Measurements from ENCODE around the gene SYNGAP1.
A peak's percentile ranks its signal among the peaks of the same experiment; 100 is the strongest.

SYNGAP1 gene

DNA sequence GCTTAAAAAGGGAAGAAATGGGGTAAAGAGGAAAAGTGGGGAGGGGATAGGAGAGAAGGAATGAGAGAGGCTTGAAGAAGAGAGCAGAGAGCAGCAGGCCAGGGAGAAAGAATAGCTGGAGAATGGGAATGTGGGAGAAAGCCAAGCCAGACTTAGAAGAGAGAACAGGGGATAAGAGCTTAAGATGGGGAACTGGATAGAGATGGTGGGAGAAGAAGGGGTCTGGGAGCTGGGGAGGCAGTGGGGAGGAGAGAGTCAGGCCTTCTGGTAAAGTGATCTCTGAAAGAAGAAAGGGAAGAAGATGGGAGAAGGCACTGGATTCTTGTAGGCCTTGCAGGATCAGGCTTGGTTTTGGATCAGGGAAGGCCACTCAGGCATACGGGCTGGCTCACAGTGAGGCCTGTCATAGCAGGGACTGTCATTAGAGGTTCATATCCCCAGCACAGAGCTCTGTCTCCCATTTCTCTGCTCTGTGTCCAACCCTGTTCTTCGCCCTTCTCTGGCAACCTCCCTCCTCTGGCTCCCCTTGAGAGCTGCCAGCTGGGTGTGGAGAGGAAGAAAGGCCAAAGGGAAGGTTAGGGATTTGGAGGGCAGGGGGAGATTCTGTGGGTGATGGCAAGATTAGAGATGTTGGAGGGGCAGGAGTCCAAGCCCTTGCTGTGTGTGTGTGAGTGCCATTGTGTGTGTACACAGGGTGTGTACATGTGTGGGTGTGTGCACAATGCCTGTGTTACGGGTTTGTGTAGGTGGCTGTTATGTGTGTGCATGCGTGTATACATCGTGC is 9.3 kb downstream of the SYNGAP1 start:
- no peaks in the 10 kb centered on the region for H3K9me3 ChIP-seq (ENCODE audit: control insufficient read depth in 5 of 5, low read length in 5 of 5)
- peak overlapping the region in 1 of 5 donors; percentile 59 for H3K9ac ChIP-seq (ENCODE audit: low read length in 5 of 5)
- H3K4me1 ChIP-seq (ENCODE audit: control insufficient read depth in 5 of 5, insufficient read depth in 5 of 5, low read length in 5 of 5), result peaks cover 11 to 66% (median 47%) of the 10 kb centered on the region in 5 donors
- H3K36me3 ChIP-seq (ENCODE audit: control insufficient read depth in 5 of 5, insufficient read depth in 5 of 5, low read length in 5 of 5), result peaks cover 0 to 5% (median 2%) of the 10 kb centered on the region in 5 donors
- H3K4me3 ChIP-seq (ENCODE audit: low read depth in 1 of 5, low read length in 5 of 5), result no peak overlapping the region
- peaks cover 0 to 4% (median 0%) of the 10 kb centered on the region in 5 donors for H3K27me3 ChIP-seq (ENCODE audit: control insufficient read depth in 5 of 5, insufficient read depth in 4 of 5, low read length in 5 of 5)
- H3K27ac ChIP-seq (ENCODE audit: low read depth, low read length), result peak overlapping the region; percentile 30

- H3K27ac ChIP-seq (ENCODE audit: low read depth, low read length), result no peak overlapping the region
- H3K36me3 ChIP-seq (ENCODE audit: control insufficient read depth in 5 of 5, insufficient read depth in 5 of 5, low read length in 5 of 5), result peaks cover 0 to 5% (median 2%) of the 10 kb centered on the region in 5 donors
- H3K9me3 ChIP-seq (ENCODE audit: control insufficient read depth in 5 of 5, low read length in 5 of 5), result no peaks in the 10 kb centered on the region
- H3K9ac ChIP-seq (ENCODE audit: low read length in 5 of 5), result no peak overlapping the region
- peaks cover 11 to 63% (median 42%) of the 10 kb centered on the region in 5 donors for H3K4me1 ChIP-seq (ENCODE audit: control insufficient read depth in 5 of 5, insufficient read depth in 5 of 5, low read length in 5 of 5)
- no peak overlapping the region for H3K4me3 ChIP-seq (ENCODE audit: low read depth in 1 of 5, low read length in 5 of 5)
- peaks cover 0 to 4% (median 0%) of the 10 kb centered on the region in 5 donors for H3K27me3 ChIP-seq (ENCODE audit: control insufficient read depth in 5 of 5, insufficient read depth in 4 of 5, low read length in 5 of 5)
These were observed 9.8 kb downstream of the SYNGAP1 start for GRCh38 chr6:33429750-33430052.

GRCh38 chr6:33430334-33430733 is 10.5 kb downstream of the SYNGAP1 start:
- Histone ChIP-seq H3K9ac (ENCODE audit: low read length in 5 of 5) (no peak overlapping the region), H3K4me1 (ENCODE audit: control insufficient read depth in 5 of 5, insufficient read depth in 5 of 5, low read length in 5 of 5) (peaks cover 9 to 56% (median 36%) of the 10 kb centered on the region in 5 donors), H3K27ac (ENCODE audit: low read depth, low read length) (no peak overlapping the region), H3K36me3 (ENCODE audit: control insufficient read depth in 5 of 5, insufficient read depth in 5 of 5, low read length in 5 of 5) (peaks cover 0 to 9% (median 4%) of the 10 kb centered on the region in 5 donors), H3K27me3 (ENCODE audit: control insufficient read depth in 5 of 5, insufficient read depth in 4 of 5, low read length in 5 of 5) (peaks cover 0 to 4% (median 0%) of the 10 kb centered on the region in 5 donors), H3K9me3 (ENCODE audit: control insufficient read depth in 5 of 5, low read length in 5 of 5) (no peaks in the 10 kb centered on the region), H3K4me3 (ENCODE audit: low read depth in 1 of 5, low read length in 5 of 5) (no peak overlapping the region)

DNA sequence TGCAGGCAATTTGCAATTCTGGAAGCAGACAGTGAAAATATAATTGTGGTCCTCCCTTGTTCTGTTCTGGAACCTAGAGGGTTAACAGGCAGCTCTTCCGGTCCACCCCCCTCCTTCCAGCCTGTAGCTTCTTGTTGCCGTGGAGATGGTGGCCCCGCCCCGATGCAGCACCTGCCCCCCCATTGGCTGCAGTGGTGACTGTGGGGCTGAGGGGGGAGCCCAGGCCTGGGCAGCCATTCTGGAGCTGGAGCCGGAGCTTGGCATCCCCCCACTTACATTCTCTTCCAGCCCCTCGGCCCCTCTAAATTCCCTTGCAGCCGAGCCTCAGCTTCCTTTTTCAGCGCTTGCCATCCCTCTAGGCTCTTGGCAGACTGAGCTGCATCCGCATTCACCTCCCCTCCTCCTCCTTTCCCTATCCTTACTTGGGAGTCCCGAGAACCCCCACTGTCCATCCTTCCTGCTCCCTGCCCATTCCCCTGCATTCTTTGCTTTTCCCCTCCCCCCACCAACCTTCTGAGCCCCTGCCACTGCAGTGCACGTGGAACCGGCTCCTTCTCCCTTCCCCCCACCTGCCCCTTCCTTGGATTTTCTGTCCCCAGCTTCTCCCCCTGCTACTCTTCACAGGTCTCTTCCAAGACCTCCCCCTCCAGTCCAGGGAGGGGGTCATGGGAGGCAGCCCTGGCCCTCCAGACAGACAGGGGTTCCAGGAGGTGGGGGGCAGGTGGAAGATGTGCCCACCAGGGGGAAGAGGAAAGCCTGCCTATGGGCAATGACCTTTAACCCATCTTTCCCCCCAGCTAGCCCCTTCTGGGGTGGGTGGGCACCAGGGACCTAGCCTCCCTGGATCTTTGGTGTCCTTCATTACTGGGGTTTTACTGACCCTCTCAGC is 11.4 kb downstream of the SYNGAP1 start:
- Histone ChIP-seq H3K27me3 (ENCODE audit: control insufficient read depth in 5 of 5, insufficient read depth in 4 of 5, low read length in 5 of 5) (peaks cover 0 to 4% (median 0%) of the 10 kb centered on the region in 5 donors), H3K9me3 (ENCODE audit: control insufficient read depth in 5 of 5, low read length in 5 of 5) (no peaks in the 10 kb centered on the region), H3K4me1 (ENCODE audit: control insufficient read depth in 5 of 5, insufficient read depth in 5 of 5, low read length in 5 of 5) (peaks cover 9 to 52% (median 34%) of the 10 kb centered on the region in 5 donors), H3K9ac (ENCODE audit: low read length in 5 of 5) (no peak overlapping the region), H3K36me3 (ENCODE audit: control insufficient read depth in 5 of 5, insufficient read depth in 5 of 5, low read length in 5 of 5) (peaks cover 5 to 16% (median 12%) of the 10 kb centered on the region in 5 donors), H3K4me3 (ENCODE audit: low read depth in 1 of 5, low read length in 5 of 5) (peak overlapping the region in 2 of 5 donors; percentile 4 to 16), H3K27ac (ENCODE audit: low read depth, low read length) (no peak overlapping the region)

GRCh38 chr6:33431880-33432541 is 12.1 kb downstream of the SYNGAP1 start:
- H3K9ac ChIP-seq (ENCODE audit: low read length in 5 of 5), result no peak overlapping the region
- no peaks in the 10 kb centered on the region for H3K9me3 ChIP-seq (ENCODE audit: control insufficient read depth in 5 of 5, low read length in 5 of 5)
- H3K27me3 ChIP-seq (ENCODE audit: control insufficient read depth in 5 of 5, insufficient read depth in 4 of 5, low read length in 5 of 5), result peaks cover 0 to 4% (median 0%) of the 10 kb centered on the region in 5 donors
- H3K36me3 ChIP-seq (ENCODE audit: control insufficient read depth in 5 of 5, insufficient read depth in 5 of 5, low read length in 5 of 5), result peaks cover 5 to 21% (median 19%) of the 10 kb centered on the region in 5 donors
- H3K4me3 ChIP-seq (ENCODE audit: low read depth in 1 of 5, low read length in 5 of 5), result peak overlapping the region in 1 of 5 donors; percentile 4
- no peak overlapping the region for H3K27ac ChIP-seq (ENCODE audit: low read depth, low read length)
- H3K4me1 ChIP-seq (ENCODE audit: control insufficient read depth in 5 of 5, insufficient read depth in 5 of 5, low read length in 5 of 5), result peaks cover 8 to 46% (median 32%) of the 10 kb centered on the region in 5 donors

DNA sequence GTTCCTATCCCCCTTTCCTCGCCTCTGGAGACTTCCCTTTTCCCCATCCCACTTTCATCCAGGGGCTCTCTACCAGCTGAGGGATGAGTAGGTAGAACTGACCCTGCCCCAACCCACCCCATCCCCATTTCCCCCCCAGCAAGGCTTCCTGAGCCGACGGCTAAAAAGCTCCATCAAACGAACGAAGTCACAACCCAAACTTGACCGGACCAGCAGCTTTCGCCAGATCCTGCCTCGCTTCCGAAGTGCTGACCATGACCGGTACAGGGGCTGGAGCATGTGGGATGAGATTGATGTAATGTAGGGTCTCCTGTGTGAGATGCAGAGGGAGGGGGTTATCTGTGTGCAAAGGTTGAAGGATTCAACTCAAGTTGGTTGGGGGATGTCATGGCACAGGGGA is 12.7 kb downstream of the SYNGAP1 start:
- peaks cover 0 to 4% (median 0%) of the 10 kb centered on the region in 5 donors for H3K27me3 ChIP-seq (ENCODE audit: control insufficient read depth in 5 of 5, insufficient read depth in 4 of 5, low read length in 5 of 5)
- H3K4me1 ChIP-seq (ENCODE audit: control insufficient read depth in 5 of 5, insufficient read depth in 5 of 5, low read length in 5 of 5), result peaks cover 7 to 41% (median 27%) of the 10 kb centered on the region in 5 donors
- H3K4me3 ChIP-seq (ENCODE audit: low read depth in 1 of 5, low read length in 5 of 5), result no peak overlapping the region
- H3K9me3 ChIP-seq (ENCODE audit: control insufficient read depth in 5 of 5, low read length in 5 of 5), result no peaks in the 10 kb centered on the region
- no peak overlapping the region for H3K9ac ChIP-seq (ENCODE audit: low read length in 5 of 5)
- no peak overlapping the region for H3K27ac ChIP-seq (ENCODE audit: low read depth, low read length)
- H3K36me3 ChIP-seq (ENCODE audit: control insufficient read depth in 5 of 5, insufficient read depth in 5 of 5, low read length in 5 of 5), result peaks cover 5 to 26% (median 24%) of the 10 kb centered on the region in 5 donors

- Histone ChIP-seq H3K27me3 (ENCODE audit: control insufficient read depth in 5 of 5, insufficient read depth in 4 of 5, low read length in 5 of 5) (peaks cover 0 to 4% (median 0%) of the 10 kb centered on the region in 5 donors), H3K27ac (ENCODE audit: low read depth, low read length) (no peak overlapping the region), H3K4me1 (ENCODE audit: control insufficient read depth in 5 of 5, insufficient read depth in 5 of 5, low read length in 5 of 5) (peaks cover 6 to 39% (median 26%) of the 10 kb centered on the region in 5 donors), H3K4me3 (ENCODE audit: low read depth in 1 of 5, low read length in 5 of 5) (no peak overlapping the region), H3K9me3 (ENCODE audit: control insufficient read depth in 5 of 5, low read length in 5 of 5) (no peaks in the 10 kb centered on the region), H3K36me3 (ENCODE audit: control insufficient read depth in 5 of 5, insufficient read depth in 5 of 5, low read length in 5 of 5) (peaks cover 5 to 31% (median 29%) of the 10 kb centered on the region in 5 donors), H3K9ac (ENCODE audit: low read length in 5 of 5) (no peak overlapping the region)
These were observed 13.2 kb downstream of the SYNGAP1 start for GRCh38 chr6:33433001-33433543.

DNA sequence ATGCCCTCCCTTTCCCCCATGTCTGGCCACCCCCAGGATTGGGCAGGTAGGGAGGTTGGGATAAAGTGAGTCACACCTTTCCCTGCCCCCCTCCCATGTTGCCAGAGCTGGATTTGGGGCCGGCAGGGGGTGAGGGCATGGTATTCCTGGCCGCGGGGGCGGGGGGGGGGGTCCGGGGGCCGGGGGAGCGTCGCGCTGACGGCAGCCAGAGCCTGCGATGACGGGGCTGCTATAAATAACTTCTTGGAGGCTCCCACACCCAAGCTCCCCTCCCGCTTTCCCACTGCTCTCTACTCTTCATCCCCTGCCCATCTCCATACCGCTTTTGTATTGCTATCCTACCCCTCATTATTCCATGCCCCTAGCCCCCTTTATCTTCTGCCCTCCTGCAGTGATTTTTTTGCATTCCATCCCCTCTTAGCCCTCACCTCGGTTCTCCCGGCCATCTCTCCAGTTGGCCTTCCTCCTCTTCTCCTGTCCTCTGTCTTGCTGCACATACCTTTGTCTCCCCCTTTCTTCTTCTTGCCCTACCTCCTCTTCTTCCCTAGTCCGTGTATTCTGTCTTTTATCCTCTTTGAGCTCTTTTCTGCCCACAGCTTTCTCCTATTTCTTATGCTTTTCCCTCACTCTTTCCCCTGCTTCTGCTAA is 13.8 kb downstream of the SYNGAP1 start:
- peaks cover 5 to 37% (median 35%) of the 10 kb centered on the region in 5 donors for H3K36me3 ChIP-seq (ENCODE audit: control insufficient read depth in 5 of 5, insufficient read depth in 5 of 5, low read length in 5 of 5)
- no peak overlapping the region for H3K27ac ChIP-seq (ENCODE audit: low read depth, low read length)
- H3K4me3 ChIP-seq (ENCODE audit: low read depth in 1 of 5, low read length in 5 of 5), result no peak overlapping the region
- H3K4me1 ChIP-seq (ENCODE audit: control insufficient read depth in 5 of 5, insufficient read depth in 5 of 5, low read length in 5 of 5), result peaks cover under 1 to 33% (median 20%) of the 10 kb centered on the region in 5 donors
- no peaks in the 10 kb centered on the region for H3K9me3 ChIP-seq (ENCODE audit: control insufficient read depth in 5 of 5, low read length in 5 of 5)
- no peak overlapping the region for H3K9ac ChIP-seq (ENCODE audit: low read length in 5 of 5)
- peaks cover 0 to 4% (median 0%) of the 10 kb centered on the region in 5 donors for H3K27me3 ChIP-seq (ENCODE audit: control insufficient read depth in 5 of 5, insufficient read depth in 4 of 5, low read length in 5 of 5)

GRCh38 chr6:33434961-33435360 is 15.1 kb downstream of the SYNGAP1 start:
- Histone ChIP-seq H3K9me3 (ENCODE audit: control insufficient read depth in 5 of 5, low read length in 5 of 5) (no peaks in the 10 kb centered on the region), H3K9ac (ENCODE audit: low read length in 5 of 5) (no peak overlapping the region), H3K4me1 (ENCODE audit: control insufficient read depth in 5 of 5, insufficient read depth in 5 of 5, low read length in 5 of 5) (peaks cover 0 to 22% (median 11%) of the 10 kb centered on the region in 5 donors), H3K4me3 (ENCODE audit: low read depth in 1 of 5, low read length in 5 of 5) (no peak overlapping the region), H3K27me3 (ENCODE audit: control insufficient read depth in 5 of 5, insufficient read depth in 4 of 5, low read length in 5 of 5) (peaks cover 0 to 4% (median 0%) of the 10 kb centered on the region in 5 donors), H3K27ac (ENCODE audit: low read depth, low read length) (no peak overlapping the region), H3K36me3 (ENCODE audit: control insufficient read depth in 5 of 5, insufficient read depth in 5 of 5, low read length in 5 of 5) (peaks cover 5 to 42% (median 36%) of the 10 kb centered on the region in 5 donors)

All from subcutaneous abdominal adipose tissue (tissue), 5 donors.